Liver (tissue), 9 donors: ENCODE measurements around the gene CSF3R. TPM values are rescaled to one million over a fixed set of nuclear protein-coding genes. Genes with fewer than 3 reads are reported as not detected.
A peak's percentile ranks its signal among the peaks of the same experiment; 100 is the strongest.

Experiments used
- DNase-seq: peaks from one replicate; pipeline ENCODE4 v3.0.0-alpha.2; 2017; ENCODE audit warnings: low spot score
- H3K27ac ChIP-seq, 2 donors: one replicate each; pipeline ENCODE4 v1.7.0; 2013; ENCODE audit warnings: inconsistent platforms in 2 of 2, low read length in 2 of 2, control low read depth in 1 of 2, low read depth in 1 of 2, mild to moderate bottlenecking in 1 of 2
- H3K27me3 ChIP-seq, 4 donors: one replicate each; pipeline versions ENCODE4 v1.6.1 to v1.7.0; 2013; ENCODE audit warnings: low read length in 3 of 4, inconsistent platforms in 1 of 4, mild to moderate bottlenecking in 1 of 4, moderate library complexity in 1 of 4; ENCODE audit not compliant: control insufficient read depth in 4 of 4, insufficient read depth in 4 of 4
- H3K36me3 ChIP-seq, 4 donors: one replicate each; pipeline versions ENCODE4 v1.6.1 to v1.7.0; 2013; ENCODE audit warnings: low read length in 3 of 4, mild to moderate bottlenecking in 3 of 4, low read depth in 1 of 4, moderate library complexity in 1 of 4; ENCODE audit not compliant: control insufficient read depth in 4 of 4, insufficient read depth in 3 of 4
- H3K4me1 ChIP-seq, 4 donors: one replicate each; pipeline versions ENCODE4 v1.6.1 to v1.7.0; 2013; ENCODE audit warnings: low read length in 3 of 4, mild to moderate bottlenecking in 3 of 4, moderate library complexity in 1 of 4; ENCODE audit not compliant: control insufficient read depth in 4 of 4, insufficient read depth in 4 of 4
- H3K4me3 ChIP-seq, 3 donors: one replicate each; pipeline versions ENCODE4 v1.6.1 to v1.7.0; 2013; ENCODE audit warnings: low read length in 3 of 3, control low read depth in 1 of 3, low read depth in 1 of 3, mild to moderate bottlenecking in 1 of 3
- H3K9ac ChIP-seq, 2 donors: one replicate each; pipeline ENCODE4 v1.7.0; 2013; ENCODE audit warnings: low read length in 2 of 2, mild to moderate bottlenecking in 2 of 2, moderate library complexity in 2 of 2, control low read depth in 1 of 2, low read depth in 1 of 2
- H3K9me3 ChIP-seq, 4 donors: one replicate each; pipeline versions ENCODE4 v1.6.1 to v1.7.0; 2013; ENCODE audit warnings: low read length in 3 of 4; ENCODE audit not compliant: control insufficient read depth in 4 of 4
- EGR1 ChIP-seq, 2 donors: IDR thresholded peaks; 2 replicates each; pipeline ENCODE4 v1.6.1; 2016 to 2018; ENCODE audit warnings: antibody characterized with exemption in 2 of 2, low read depth in 2 of 2
- FOXA1 ChIP-seq: IDR thresholded peaks from 2 replicates; pipeline ENCODE4 v1.6.1; 2016; ENCODE audit warnings: antibody characterized with exemption
- FOXA2 ChIP-seq: IDR thresholded peaks from 2 replicates; pipeline ENCODE4 v1.6.1; 2016; ENCODE audit warnings: antibody characterized with exemption
- GABPA ChIP-seq, 2 donors: IDR thresholded peaks in 1 of 2; conservative IDR thresholded peaks in 1 of 2; 2 replicates each; pipeline ENCODE4 v1.6.1; 2016; ENCODE audit warnings: antibody characterized with exemption in 2 of 2, mild to moderate bottlenecking in 1 of 2, moderate library complexity in 1 of 2
- HNF4A ChIP-seq, 2 donors: conservative IDR thresholded peaks; 2 replicates each; pipeline ENCODE4 v1.6.1; 2016; ENCODE audit warnings: antibody characterized with exemption in 2 of 2, mild to moderate bottlenecking in 2 of 2
- HNF4G ChIP-seq: IDR thresholded peaks from 2 replicates; pipeline ENCODE4 v1.6.1; 2016; ENCODE audit warnings: antibody characterized with exemption
- JUND ChIP-seq, 2 donors: IDR thresholded peaks; 2 replicates each; pipeline ENCODE4 v1.6.1; 2016; ENCODE audit warnings: antibody characterized with exemption in 2 of 2
- NR2F2 ChIP-seq: IDR thresholded peaks from 2 replicates; pipeline ENCODE4 v1.6.1; 2016; ENCODE audit warnings: antibody characterized with exemption
- RAD21 ChIP-seq, 2 donors: IDR thresholded peaks; 2 replicates each; pipeline ENCODE4 v1.6.1; 2016; ENCODE audit warnings: antibody characterized with exemption in 2 of 2, mild to moderate bottlenecking in 2 of 2
- RXRA ChIP-seq, 2 donors: IDR thresholded peaks; 2 replicates each; pipeline ENCODE4 v1.6.1; 2017 to 2018; ENCODE audit warnings: antibody characterized with exemption in 2 of 2, mild to moderate bottlenecking in 1 of 2
- SP1 ChIP-seq: IDR thresholded peaks from 2 replicates; pipeline ENCODE4 v1.6.1; 2018; ENCODE audit warnings: antibody characterized with exemption, mild to moderate bottlenecking
- TAF1 ChIP-seq: conservative IDR thresholded peaks from 2 replicates; pipeline ENCODE4 v1.6.1; 2016; ENCODE audit warnings: antibody characterized with exemption, mild to moderate bottlenecking
- YY1 ChIP-seq: IDR thresholded peaks from 2 replicates; pipeline ENCODE4 v1.6.1; 2016; ENCODE audit warnings: antibody characterized with exemption, mild to moderate bottlenecking
- WGBS: extraction: QIAGEN DNeasy Blood & Tissue Kit; methylation state at CpG from one replicate; pipeline ENCODE4 v1.1.7; 2013; 5-methylcytosine and 5-hydroxymethylcytosine counted together
- polyA plus RNA-seq, 2 donors: library from polyadenylated mRNA; stranded (reverse) in 1 of 2; unstranded in 1 of 2; fragments of 200-250 nt in 1 of 2; fragments of >200 nt in 1 of 2; fragmentation: Nextera tagmentation in 1 of 2; extraction: Ambion mirVana in 1 of 2; gene quantifications; one replicate each; pipeline versions ENCODE4 v1.2.1 to v1.2.3, GENCODE V29; 2013 to 2015
- total RNA-seq, 2 donors: library from RNA; depleted of rRNA; stranded (reverse); fragments of >200 nt; gene quantifications; one replicate each; pipeline ENCODE4 v1.2.3, GENCODE V29; 2014
- TF ChIP-seq, protein P1 (sequence below): IDR thresholded peaks from 2 replicates; pipeline ENCODE4 v1.6.1; 2016; ENCODE audit warnings: antibody characterized with exemption
- TF ChIP-seq, protein P2 (sequence below): fragments of 150-350 bp; IDR thresholded peaks from 2 replicates; pipeline ENCODE4 v1.5.1; 2017; ENCODE audit warnings: improper control_type of control experiment, low read depth, low read length; ENCODE audit not compliant: missing input control
- TF ChIP-seq, protein P3 (sequence below): IDR thresholded peaks from 2 replicates; pipeline ENCODE4 v1.6.1; 2016; ENCODE audit warnings: antibody characterized with exemption
- TF ChIP-seq, protein P4 (sequence below): IDR thresholded peaks from 2 replicates; pipeline ENCODE4 v1.6.1; 2016; ENCODE audit warnings: antibody characterized with exemption
- donor health status: healthy.
- donor health status: healthy.
- donor health status: healthy.
- donor health status: healthy.
- donor health status: healthy.

Gene CSF3R
- total and polyA plus RNA-seq, 4 donors = 6.7 to 81.3 (median 15.9) TPM

DNA sequence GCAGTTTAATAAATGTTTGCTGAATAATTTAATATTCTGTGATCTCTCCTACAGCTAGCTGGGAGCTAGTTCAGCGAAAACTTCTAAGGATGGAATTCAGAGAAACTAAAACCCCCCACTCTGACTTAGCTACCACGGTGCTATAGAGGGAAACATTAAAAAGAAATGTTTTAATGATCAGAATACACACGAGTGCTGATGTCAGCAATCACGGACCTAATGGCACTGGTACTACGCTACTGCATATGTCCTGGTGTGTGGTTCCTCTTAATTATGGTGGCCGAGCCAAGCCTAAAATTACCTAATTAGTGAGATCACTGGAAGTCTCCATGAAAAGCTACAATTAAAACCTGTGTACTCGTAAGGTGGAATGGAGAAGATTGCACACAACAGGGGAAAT lies 61.1 kb downstream of the CSF3R start (continued):
- TF ChIP-seq FOXA1 (no peak), EGR1 (IDR thresholded peaks at IDR 0.05; ENCODE audit: low read depth in 2 of 2) (no peak), TAF1 (no peak)

DNA sequence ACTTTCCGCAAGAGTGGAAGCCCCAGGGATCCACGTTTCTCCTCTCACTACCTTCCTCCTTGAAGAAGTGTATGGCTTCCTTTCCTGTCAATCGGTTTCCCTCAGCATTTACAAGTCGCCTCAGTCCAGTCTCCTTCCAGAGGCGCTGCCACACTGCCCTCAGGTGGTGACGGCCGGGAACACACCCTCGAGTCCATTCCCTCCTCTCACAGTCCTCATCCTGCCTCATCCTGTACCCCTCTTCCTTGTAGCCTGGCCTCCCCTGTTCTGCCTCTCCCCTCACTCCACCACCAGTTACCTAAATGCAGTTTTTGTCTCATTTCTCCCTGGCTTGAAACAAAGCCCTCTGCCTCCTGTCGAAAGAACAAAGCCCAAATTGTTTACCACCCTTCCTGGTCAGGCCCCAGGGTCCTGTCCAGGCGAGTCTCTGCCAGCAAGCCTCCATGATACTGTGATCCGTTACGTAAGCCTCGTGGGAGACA lies 61.8 kb downstream of the CSF3R start:
- 17% methylated on average over 13 of the region's 13 CpGs for WGBS
- TF ChIP-seq, protein P1, sequence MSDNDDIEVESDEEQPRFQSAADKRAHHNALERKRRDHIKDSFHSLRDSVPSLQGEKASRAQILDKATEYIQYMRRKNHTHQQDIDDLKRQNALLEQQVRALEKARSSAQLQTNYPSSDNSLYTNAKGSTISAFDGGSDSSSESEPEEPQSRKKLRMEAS = no peak
- TF ChIP-seq, protein P2, sequence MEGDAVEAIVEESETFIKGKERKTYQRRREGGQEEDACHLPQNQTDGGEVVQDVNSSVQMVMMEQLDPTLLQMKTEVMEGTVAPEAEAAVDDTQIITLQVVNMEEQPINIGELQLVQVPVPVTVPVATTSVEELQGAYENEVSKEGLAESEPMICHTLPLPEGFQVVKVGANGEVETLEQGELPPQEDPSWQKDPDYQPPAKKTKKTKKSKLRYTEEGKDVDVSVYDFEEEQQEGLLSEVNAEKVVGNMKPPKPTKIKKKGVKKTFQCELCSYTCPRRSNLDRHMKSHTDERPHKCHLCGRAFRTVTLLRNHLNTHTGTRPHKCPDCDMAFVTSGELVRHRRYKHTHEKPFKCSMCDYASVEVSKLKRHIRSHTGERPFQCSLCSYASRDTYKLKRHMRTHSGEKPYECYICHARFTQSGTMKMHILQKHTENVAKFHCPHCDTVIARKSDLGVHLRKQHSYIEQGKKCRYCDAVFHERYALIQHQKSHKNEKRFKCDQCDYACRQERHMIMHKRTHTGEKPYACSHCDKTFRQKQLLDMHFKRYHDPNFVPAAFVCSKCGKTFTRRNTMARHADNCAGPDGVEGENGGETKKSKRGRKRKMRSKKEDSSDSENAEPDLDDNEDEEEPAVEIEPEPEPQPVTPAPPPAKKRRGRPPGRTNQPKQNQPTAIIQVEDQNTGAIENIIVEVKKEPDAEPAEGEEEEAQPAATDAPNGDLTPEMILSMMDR = peak; percentile 94
- TF ChIP-seq RAD21 (IDR thresholded peaks at IDR 0.05) (peak; percentile 98 to 99), HNF4A (conservative IDR thresholded peaks at IDR 0.05) (no peak)
- H3K9ac ChIP-seq = no peak overlapping the region
- H3K27me3 ChIP-seq = no peaks in the 10 kb centered on the region
- peaks cover 0 to 2% (median under 1%) of the 10 kb centered on the region in 4 donors for H3K36me3 ChIP-seq
- no peaks in the 10 kb centered on the region for H3K9me3 ChIP-seq
- H3K4me3 ChIP-seq = no peak overlapping the region
- peaks cover 0 to 4% (median 2%) of the 10 kb centered on the region in 4 donors for H3K4me1 ChIP-seq
- peak; percentile 93 for DNase-seq
- H3K27ac ChIP-seq = no peak overlapping the region

DNA sequence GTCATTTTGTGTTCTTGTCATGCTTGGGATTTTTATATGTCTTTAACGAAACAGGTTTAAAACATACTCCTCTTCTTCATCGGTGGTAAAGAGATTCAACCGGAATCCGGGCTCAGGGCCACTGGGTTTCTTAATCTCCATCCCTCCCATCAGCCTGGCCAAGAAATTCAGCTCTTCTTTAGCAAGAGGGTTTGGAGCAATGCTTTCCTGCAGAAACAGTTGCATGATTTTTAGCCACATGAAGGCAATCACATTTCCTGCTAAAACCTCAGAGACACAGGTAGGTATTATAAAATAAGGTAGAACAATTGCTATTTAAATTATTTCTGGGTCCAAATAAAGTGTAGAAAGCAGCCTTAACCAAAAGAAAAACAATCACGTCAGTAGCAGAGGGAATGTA lies 62.3 kb downstream of the CSF3R start:
- Histone ChIP-seq H3K4me3 (no peak overlapping the region), H3K9ac (no peak overlapping the region), H3K27me3 (no peaks in the 10 kb centered on the region), H3K36me3 (peaks cover 0 to 2% (median under 1%) of the 10 kb centered on the region in 4 donors), H3K4me1 (peaks cover 0 to 4% (median 2%) of the 10 kb centered on the region in 4 donors), H3K27ac (no peak overlapping the region), H3K9me3 (no peaks in the 10 kb centered on the region)
- DNase-seq = no peak
- TF ChIP-seq, protein P2 = no peak
- TF ChIP-seq SP1 (no peak), RXRA (IDR thresholded peaks at IDR 0.05) (no peak), FOXA1 (no peak), FOXA2 (no peak), NR2F2 (no peak), RAD21 (IDR thresholded peaks at IDR 0.05) (no peak), HNF4G (no peak), YY1 (no peak), GABPA (IDR thresholded peaks at IDR 0.05 in 1 of 2, conservative IDR thresholded peaks at IDR 0.05 in 1 of 2) (no peak), HNF4A (conservative IDR thresholded peaks at IDR 0.05) (no peak), JUND (IDR thresholded peaks at IDR 0.05) (no peak), TAF1 (no peak), EGR1 (IDR thresholded peaks at IDR 0.05; ENCODE audit: low read depth in 2 of 2) (no peak)
- TF ChIP-seq, protein P1 = no peak
- TF ChIP-seq, protein P3, sequence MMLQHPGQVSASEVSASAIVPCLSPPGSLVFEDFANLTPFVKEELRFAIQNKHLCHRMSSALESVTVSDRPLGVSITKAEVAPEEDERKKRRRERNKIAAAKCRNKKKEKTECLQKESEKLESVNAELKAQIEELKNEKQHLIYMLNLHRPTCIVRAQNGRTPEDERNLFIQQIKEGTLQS = no peak
- TF ChIP-seq, protein P4, sequence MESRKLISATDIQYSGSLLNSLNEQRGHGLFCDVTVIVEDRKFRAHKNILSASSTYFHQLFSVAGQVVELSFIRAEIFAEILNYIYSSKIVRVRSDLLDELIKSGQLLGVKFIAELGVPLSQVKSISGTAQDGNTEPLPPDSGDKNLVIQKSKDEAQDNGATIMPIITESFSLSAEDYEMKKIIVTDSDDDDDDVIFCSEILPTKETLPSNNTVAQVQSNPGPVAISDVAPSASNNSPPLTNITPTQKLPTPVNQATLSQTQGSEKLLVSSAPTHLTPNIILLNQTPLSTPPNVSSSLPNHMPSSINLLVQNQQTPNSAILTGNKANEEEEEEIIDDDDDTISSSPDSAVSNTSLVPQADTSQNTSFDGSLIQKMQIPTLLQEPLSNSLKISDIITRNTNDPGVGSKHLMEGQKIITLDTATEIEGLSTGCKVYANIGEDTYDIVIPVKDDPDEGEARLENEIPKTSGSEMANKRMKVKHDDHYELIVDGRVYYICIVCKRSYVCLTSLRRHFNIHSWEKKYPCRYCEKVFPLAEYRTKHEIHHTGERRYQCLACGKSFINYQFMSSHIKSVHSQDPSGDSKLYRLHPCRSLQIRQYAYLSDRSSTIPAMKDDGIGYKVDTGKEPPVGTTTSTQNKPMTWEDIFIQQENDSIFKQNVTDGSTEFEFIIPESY = no peak
- 32% methylated on average over 5 of the region's 5 CpGs for WGBS
